Caco-2 (cell line): ENCODE data around the gene GLI3. TPM values are rescaled to one million over a fixed set of nuclear protein-coding genes. Genes with fewer than 3 reads are reported as not detected.

Experiments used
- BruUV-seq: library from RNA; stranded (reverse); fragments of 400-500 nt; replicated peaks from 2 replicates; lab custom pipeline; 2021; lab: Mats Ljungman, UMichigan
- CTCF ChIA-PET: fragments of 300-600 bp; sonication (Branson Sonifier 250); formaldehyde crosslinking; loops from one replicate; lab custom pipeline; 2022; ENCODE audit warnings: antibody characterized with exemption; lab: Charles Lee
- POLR2A ChIA-PET: fragments of 300-600 bp; sonication (Branson Sonifier 250); formaldehyde crosslinking; loops from one replicate; lab custom pipeline; 2022; ENCODE audit warnings: antibody characterized with exemption; lab: Charles Lee
- DNase-seq, 2 experiments: peaks; one replicate each; pipeline versions ENCODE4 v3.0.0 to v3.0.0-alpha.2; 2020 to 2022
- H3K27me3 ChIP-seq: replicated peaks from 2 replicates; pipeline ENCODE4 v1.6.0; 2011; ENCODE audit warnings: low read length; ENCODE audit not compliant: control insufficient read depth, insufficient read depth
- H3K36me3 ChIP-seq: 2 replicates; pipeline ENCODE4 v1.5.1; 2011; ENCODE audit warnings: low read length; ENCODE audit not compliant: control insufficient read depth, insufficient read depth
- H3K4me1 ChIP-seq: fragments of 250-450 bp; sonication (Bioruptor Pico); 2 replicates; pipeline ENCODE4 v1.5.1; 2020; ENCODE audit warnings: mild to moderate bottlenecking
- H3K4me3 ChIP-seq: 2 replicates; pipeline ENCODE4 v1.5.1; 2011; ENCODE audit warnings: low read depth, mild to moderate bottlenecking, control low read depth, low read length
- H3K9me3 ChIP-seq: fragments of 250-450 bp; sonication (Bioruptor Pico); 2 replicates; pipeline ENCODE4 v1.5.1; 2020; ENCODE audit warnings: mild to moderate bottlenecking, moderate library complexity
- H3K27ac Mint-ChIP-seq: one replicate; pipeline ENCODE4 v1.8.0; 2022; ENCODE audit warnings: mixed read lengths; ENCODE audit not compliant: unreplicated experiment
- H3K27me3 Mint-ChIP-seq: one replicate; pipeline ENCODE4 v1.8.0; 2022; ENCODE audit warnings: mixed read lengths; ENCODE audit not compliant: insufficient read depth, unreplicated experiment
- H3K36me3 Mint-ChIP-seq: one replicate; pipeline ENCODE4 v1.8.0; 2022; ENCODE audit warnings: mild to moderate bottlenecking, mixed read lengths; ENCODE audit not compliant: insufficient read depth, unreplicated experiment
- H3K4me1 Mint-ChIP-seq: one replicate; pipeline ENCODE4 v1.8.0; 2022; ENCODE audit warnings: low read depth, mixed read lengths; ENCODE audit not compliant: unreplicated experiment
- H3K4me3 Mint-ChIP-seq: one replicate; pipeline ENCODE4 v1.8.0; 2022; ENCODE audit warnings: mild to moderate bottlenecking, moderate library complexity, mixed read lengths; ENCODE audit not compliant: unreplicated experiment
- H3K9me3 Mint-ChIP-seq: one replicate; pipeline ENCODE4 v1.8.0; 2022; ENCODE audit warnings: mixed read lengths; ENCODE audit not compliant: unreplicated experiment
- intact Hi-C: fragments of 100-400 bp; cut with micrococcal nuclease; formaldehyde crosslinking; loops from one replicate; pipeline ENCODE4 v1.10.0; 2022; ENCODE audit not compliant: unreplicated experiment
- total RNA-seq: library from RNA; stranded (reverse); gene quantifications from 2 replicates; pipeline ENCODE4 v1.2.3, GENCODE V29; 2022
- TF ChIP-seq, protein P1 (sequence below), 2 experiments: fragments of 200-600 bp in 1 of 2; IDR thresholded peaks; 1 replicate in 1 of 2; 2 replicates in 1 of 2; pipeline versions ENCODE4 v1.5.1 to v1.8.0; 2011 to 2022; ENCODE audit warnings: antibody characterized with exemption in 1 of 2, control low read depth in 1 of 2, inconsistent platforms in 1 of 2, low read depth in 1 of 2, low read length in 1 of 2, mild to moderate bottlenecking in 1 of 2, moderate library complexity in 1 of 2; ENCODE audit not compliant: insufficient read depth in 1 of 2, severe bottlenecking in 1 of 2, unreplicated experiment in 1 of 2

Gene GLI3
- total RNA-seq, 1 experiment from 2014 or later: 1.00 TPM

DNA sequence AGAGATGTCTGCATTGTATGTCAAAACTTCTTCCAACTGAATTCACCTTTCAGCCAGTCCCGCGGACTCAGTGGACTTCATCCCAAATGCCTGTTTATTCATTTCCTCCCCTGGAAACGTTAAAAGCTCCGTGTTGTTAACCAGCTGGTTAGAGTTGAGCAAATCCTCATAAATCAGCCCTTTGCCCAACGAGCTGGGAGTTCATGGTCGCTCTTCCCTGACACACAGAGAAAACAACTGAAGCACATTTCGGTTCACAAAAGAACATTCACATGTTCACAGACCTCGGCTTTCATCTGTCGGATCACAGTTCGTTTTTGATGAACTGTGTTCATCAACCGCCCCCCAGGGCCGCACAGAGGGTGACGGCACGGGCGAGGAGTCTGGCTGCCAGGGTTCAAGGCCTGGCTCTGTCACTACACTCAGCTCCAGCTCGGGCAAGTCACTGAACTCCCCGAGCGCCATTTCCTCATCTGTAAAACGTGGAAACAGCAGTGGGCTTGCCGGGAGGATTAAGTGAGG is 62.6 kb downstream of the GLI3 start:
- H3K4me3 ChIP-seq: no peak overlapping the region
- intact Hi-C loops: no loop called here
- H3K4me1 ChIP-seq: no peaks in the 10 kb centered on the region
- Mint-ChIP-seq H3K4me1 (no peaks in the 10 kb centered on the region), H3K36me3 (no peaks in the 10 kb centered on the region), H3K27me3 (peaks cover 24% of the 10 kb centered on the region), H3K4me3 (no peak overlapping the region), H3K27ac (no peak overlapping the region), H3K9me3 (no peaks in the 10 kb centered on the region)
- no peaks in the 10 kb centered on the region for H3K9me3 ChIP-seq
- no peaks in the 10 kb centered on the region for H3K36me3 ChIP-seq
- BruUV-seq: no TSS peak
- CTCF ChIA-PET: no interaction called here
- TF ChIP-seq, protein P1, sequence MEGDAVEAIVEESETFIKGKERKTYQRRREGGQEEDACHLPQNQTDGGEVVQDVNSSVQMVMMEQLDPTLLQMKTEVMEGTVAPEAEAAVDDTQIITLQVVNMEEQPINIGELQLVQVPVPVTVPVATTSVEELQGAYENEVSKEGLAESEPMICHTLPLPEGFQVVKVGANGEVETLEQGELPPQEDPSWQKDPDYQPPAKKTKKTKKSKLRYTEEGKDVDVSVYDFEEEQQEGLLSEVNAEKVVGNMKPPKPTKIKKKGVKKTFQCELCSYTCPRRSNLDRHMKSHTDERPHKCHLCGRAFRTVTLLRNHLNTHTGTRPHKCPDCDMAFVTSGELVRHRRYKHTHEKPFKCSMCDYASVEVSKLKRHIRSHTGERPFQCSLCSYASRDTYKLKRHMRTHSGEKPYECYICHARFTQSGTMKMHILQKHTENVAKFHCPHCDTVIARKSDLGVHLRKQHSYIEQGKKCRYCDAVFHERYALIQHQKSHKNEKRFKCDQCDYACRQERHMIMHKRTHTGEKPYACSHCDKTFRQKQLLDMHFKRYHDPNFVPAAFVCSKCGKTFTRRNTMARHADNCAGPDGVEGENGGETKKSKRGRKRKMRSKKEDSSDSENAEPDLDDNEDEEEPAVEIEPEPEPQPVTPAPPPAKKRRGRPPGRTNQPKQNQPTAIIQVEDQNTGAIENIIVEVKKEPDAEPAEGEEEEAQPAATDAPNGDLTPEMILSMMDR (IDR thresholded peaks at IDR 0.05; ENCODE audit: insufficient read depth in 1 of 2, low read depth in 1 of 2, low read length in 1 of 2, severe bottlenecking in 1 of 2, unreplicated experiment in 1 of 2): no peak
- POLR2A ChIA-PET: no interaction called here
- H3K27me3 ChIP-seq: no peaks in the 10 kb centered on the region
- no peak for DNase-seq

DNA sequence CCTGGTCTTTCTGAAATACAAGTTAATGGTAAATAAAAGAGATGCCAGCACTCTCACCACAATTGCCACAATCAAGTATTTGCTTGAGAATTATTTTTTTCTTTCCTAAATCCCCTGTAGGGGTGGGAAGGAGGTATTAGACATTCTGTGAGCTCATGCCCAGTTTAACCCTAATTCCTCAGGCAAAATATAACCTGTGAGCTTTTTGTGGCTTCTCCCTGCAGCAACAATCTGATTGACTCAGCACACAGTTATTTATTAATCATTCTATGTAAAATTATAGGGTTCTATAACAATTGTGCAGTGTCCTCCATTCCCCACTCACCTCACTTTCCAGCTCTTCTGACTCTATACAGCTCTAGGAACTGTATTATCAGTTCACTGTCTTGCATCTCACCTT is 66.3 kb downstream of the GLI3 start:
- H3K36me3 Mint-ChIP-seq: no peaks in the 10 kb centered on the region
- H3K27ac Mint-ChIP-seq: no peak overlapping the region
- ChIA-PET POLR2A (no interaction called here), CTCF (no interaction called here)
- H3K9me3 Mint-ChIP-seq: no peaks in the 10 kb centered on the region
- Histone ChIP-seq H3K36me3 (no peaks in the 10 kb centered on the region), H3K4me1 (no peaks in the 10 kb centered on the region), H3K4me3 (no peak overlapping the region), H3K27me3 (no peaks in the 10 kb centered on the region), H3K9me3 (no peaks in the 10 kb centered on the region)
- no peaks in the 10 kb centered on the region for H3K4me1 Mint-ChIP-seq
- BruUV-seq: no TSS peak
- H3K27me3 Mint-ChIP-seq: peaks cover 14% of the 10 kb centered on the region
- intact Hi-C loops: no loop called here
- TF ChIP-seq, protein P1 (IDR thresholded peaks at IDR 0.05; ENCODE audit: insufficient read depth in 1 of 2, low read depth in 1 of 2, low read length in 1 of 2, severe bottlenecking in 1 of 2, unreplicated experiment in 1 of 2): no peak
- H3K4me3 Mint-ChIP-seq: no peak overlapping the region
- no peak for DNase-seq

DNA sequence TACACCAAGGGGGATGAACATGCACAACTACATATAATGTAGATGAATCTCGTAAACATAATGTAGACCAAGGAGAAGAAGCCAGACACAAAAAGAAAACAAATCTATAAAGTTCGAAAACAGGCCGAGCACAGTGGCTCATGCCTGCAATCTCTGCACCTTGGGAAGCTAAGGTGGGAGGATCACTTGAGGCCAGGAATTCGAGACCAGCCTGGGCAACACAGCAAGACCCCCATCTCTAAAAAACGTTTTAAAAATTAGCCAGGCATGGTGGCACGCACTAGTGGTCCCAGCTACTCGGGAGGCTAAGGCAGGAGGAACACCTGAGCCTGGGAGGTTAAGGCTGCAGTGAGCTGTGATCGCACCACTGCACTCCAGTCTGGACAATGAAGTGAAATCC is 68.5 kb downstream of the GLI3 start:
- no peak overlapping the region for H3K4me3 Mint-ChIP-seq
- H3K27me3 Mint-ChIP-seq: peaks cover 2% of the 10 kb centered on the region
- no peaks in the 10 kb centered on the region for H3K9me3 Mint-ChIP-seq
- ChIA-PET CTCF (no interaction called here), POLR2A (no interaction called here)
- no peaks in the 10 kb centered on the region for H3K9me3 ChIP-seq
- no peak for DNase-seq
- H3K4me1 ChIP-seq: no peaks in the 10 kb centered on the region
- no peak overlapping the region for H3K27ac Mint-ChIP-seq
- H3K4me1 Mint-ChIP-seq: no peaks in the 10 kb centered on the region
- H3K36me3 Mint-ChIP-seq: no peaks in the 10 kb centered on the region
- TF ChIP-seq, protein P1 (IDR thresholded peaks at IDR 0.05; ENCODE audit: insufficient read depth in 1 of 2, low read depth in 1 of 2, low read length in 1 of 2, severe bottlenecking in 1 of 2, unreplicated experiment in 1 of 2): no peak
- no peak overlapping the region for H3K4me3 ChIP-seq
- H3K36me3 ChIP-seq: no peaks in the 10 kb centered on the region
- no TSS peak for BruUV-seq
- intact Hi-C loops: loop anchor here (5.0 kb wide), 1 partner anchor 226 kb away; no protein-coding TSS in a partner anchor
- no peaks in the 10 kb centered on the region for H3K27me3 ChIP-seq
